HL-60/S4 treated with phorbol 12-myristate 13-acetate at 8.2 ng/mL for 4 days and 3 days (cell line): Measurements from ENCODE around the gene CFAP57.

Experiments used
- in situ Hi-C: fragments of 300-500 bp; cut with MboI; formaldehyde crosslinking; loops from 2 replicates; pipeline ENCODE4 v1.15.0; 2022; ENCODE audit warnings: low sequenced_read_pairs

CFAP57 gene

GRCh38 chr1:43252225-43252624 is 80.1 kb downstream of the CFAP57 start:
- in situ Hi-C loops, result no loop called here

GRCh38 chr1:43253173-43253572 is 81.0 kb downstream of the CFAP57 start:
- in situ Hi-C loops, result no loop called here

- in situ Hi-C loops, result no loop called here
Measured at GRCh38 chr1:43253876-43254275, 81.7 kb downstream of the CFAP57 start.

- in situ Hi-C loops, result no loop called here
Measured at GRCh38 chr1:43255438-43256210, 83.5 kb downstream of the CFAP57 start.

- in situ Hi-C loops, result no loop called here
Measured at GRCh38 chr1:43256675-43257570, 84.8 kb downstream of the CFAP57 start.

- in situ Hi-C loops, result no loop called here
Measured at GRCh38 chr1:43258370-43258769, 86.2 kb downstream of the CFAP57 start.

GRCh38 chr1:43265431-43265830 is 93.3 kb downstream of the CFAP57 start:
- in situ Hi-C loops, result no loop called here

- in situ Hi-C loops, result no loop called here
Measured at GRCh38 chr1:43266881-43267280, 94.8 kb downstream of the CFAP57 start.

GRCh38 chr1:43267291-43267805 is 95.2 kb downstream of the CFAP57 start:
- in situ Hi-C loops, result no loop called here

- in situ Hi-C loops, result no loop called here
Measured at GRCh38 chr1:43267818-43268425, 95.8 kb downstream of the CFAP57 start.

- in situ Hi-C loops, result no loop called here
Measured at GRCh38 chr1:43269627-43270375, 97.7 kb downstream of the CFAP57 start, which contains the start of gene TMEM125. TSS of gene TMEM125 (plus strand) at chr1:43269983. CDS start at chr1:43272723, 2,740 bp downstream.

GRCh38 chr1:43270421-43271095 is 98.4 kb downstream of the CFAP57 start:
- in situ Hi-C loops, result no loop called here

- in situ Hi-C loops, result no loop called here
Measured at GRCh38 chr1:43271186-43272118, 99.3 kb downstream of the CFAP57 start.

GRCh38 chr1:43272161-43272560 is 100.0 kb downstream of the CFAP57 start:
- in situ Hi-C loops, result no loop called here

GRCh38 chr1:43272576-43273571 is 100.7 kb downstream of the CFAP57 start:
- in situ Hi-C loops, result no loop called here

GRCh38 chr1:43273708-43274107 is 101.6 kb downstream of the CFAP57 start:
- in situ Hi-C loops, result no loop called here

- in situ Hi-C loops, result no loop called here
Measured at GRCh38 chr1:43274125-43274803, 102.1 kb downstream of the CFAP57 start.
